HS-5 (cell line): ENCODE results near the gene MRPS9.
A peak's percentile ranks its signal among the peaks of the same experiment; 100 is the strongest.

ENCODE experiments used
- DNase-seq: peaks from one replicate; pipeline ENCODE4 v3.0.0-alpha.2; 2012; ENCODE audit warnings: low read depth

The MRPS9 gene

GRCh38 chr2:105080461-105080860 is 42.6 kb downstream of the MRPS9 start:
- DNase-seq: no peak

DNA sequence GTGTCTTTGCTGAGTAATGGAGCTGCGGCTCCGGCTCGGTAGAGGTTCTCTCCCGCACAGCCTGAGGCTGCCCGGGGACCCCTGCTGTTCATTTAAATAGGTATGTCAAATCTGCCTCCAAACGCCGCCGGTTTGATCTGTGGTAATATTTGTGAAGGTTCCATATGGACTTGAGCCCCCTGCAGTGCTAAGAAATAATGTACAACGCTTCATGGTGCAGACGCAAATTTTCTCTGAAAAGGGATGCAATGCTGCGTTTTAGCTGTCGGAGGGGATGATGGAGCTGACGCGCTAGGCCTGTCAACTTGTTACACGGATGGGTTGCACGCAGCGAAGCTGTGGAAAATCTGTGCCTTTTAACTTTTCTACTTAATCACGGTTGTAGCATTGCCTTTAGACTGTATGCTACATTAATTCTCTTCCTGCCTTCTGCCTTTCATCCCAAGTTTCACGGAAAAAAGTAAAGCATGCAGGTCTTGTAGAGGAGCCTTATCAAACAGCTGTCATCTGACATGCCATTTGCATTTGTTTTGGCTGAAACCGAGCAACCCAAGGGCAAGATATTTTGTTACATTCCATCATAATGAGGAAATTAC is 43.2 kb downstream of the MRPS9 start:
- DNase-seq: no peak

GRCh38 chr2:105082107-105082506 is 44.2 kb downstream of the MRPS9 start:
- no peak for DNase-seq

- no peak for DNase-seq
Observed at GRCh38 chr2:105085525-105085924, 47.7 kb downstream of the MRPS9 start.

- no peak for DNase-seq
Observed at GRCh38 chr2:105087273-105087672, 49.4 kb downstream of the MRPS9 start.

DNA sequence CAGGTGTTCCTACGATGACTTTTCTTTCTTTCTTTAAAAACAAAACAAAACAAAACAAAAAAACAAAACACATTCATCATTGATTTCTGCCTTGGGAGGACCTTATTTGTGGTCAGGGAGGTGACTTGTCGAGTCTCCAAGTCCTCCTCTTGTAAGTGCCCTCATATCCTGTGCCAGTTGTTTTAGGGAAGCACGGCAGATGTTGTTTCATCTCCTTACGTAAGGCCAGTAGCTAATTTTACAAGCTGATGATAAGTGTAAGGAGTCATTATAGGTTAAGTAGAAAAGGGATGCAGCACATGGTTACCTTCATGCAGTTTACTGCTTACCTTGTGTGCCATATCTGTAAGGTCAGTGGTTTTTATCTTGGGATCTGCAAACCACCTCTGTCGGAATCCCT is 52.2 kb downstream of the MRPS9 start:
- DNase-seq: no peak

- DNase-seq: no peak
Observed at GRCh38 chr2:105092797-105093196, 54.9 kb downstream of the MRPS9 start.

DNA sequence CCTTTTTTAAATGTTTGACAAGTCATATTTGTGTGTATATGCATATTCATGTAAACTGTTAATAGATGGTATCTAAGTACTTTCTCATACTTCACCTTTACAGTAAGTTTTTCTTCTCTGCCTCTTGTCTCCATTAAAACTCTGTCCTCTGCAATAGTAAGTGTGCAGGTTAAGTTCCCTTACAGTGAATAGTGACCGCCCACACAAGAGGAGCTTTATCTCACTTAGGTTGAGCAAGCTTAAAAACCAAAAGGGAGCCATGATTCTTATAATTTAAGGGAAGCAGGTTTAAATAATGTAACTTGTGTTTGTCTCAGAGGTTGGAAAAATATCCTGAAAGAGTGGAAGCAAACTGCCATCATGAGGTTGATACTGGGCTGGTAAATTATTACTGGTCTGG is 61.3 kb downstream of the MRPS9 start:
- DNase-seq: no peak

DNA sequence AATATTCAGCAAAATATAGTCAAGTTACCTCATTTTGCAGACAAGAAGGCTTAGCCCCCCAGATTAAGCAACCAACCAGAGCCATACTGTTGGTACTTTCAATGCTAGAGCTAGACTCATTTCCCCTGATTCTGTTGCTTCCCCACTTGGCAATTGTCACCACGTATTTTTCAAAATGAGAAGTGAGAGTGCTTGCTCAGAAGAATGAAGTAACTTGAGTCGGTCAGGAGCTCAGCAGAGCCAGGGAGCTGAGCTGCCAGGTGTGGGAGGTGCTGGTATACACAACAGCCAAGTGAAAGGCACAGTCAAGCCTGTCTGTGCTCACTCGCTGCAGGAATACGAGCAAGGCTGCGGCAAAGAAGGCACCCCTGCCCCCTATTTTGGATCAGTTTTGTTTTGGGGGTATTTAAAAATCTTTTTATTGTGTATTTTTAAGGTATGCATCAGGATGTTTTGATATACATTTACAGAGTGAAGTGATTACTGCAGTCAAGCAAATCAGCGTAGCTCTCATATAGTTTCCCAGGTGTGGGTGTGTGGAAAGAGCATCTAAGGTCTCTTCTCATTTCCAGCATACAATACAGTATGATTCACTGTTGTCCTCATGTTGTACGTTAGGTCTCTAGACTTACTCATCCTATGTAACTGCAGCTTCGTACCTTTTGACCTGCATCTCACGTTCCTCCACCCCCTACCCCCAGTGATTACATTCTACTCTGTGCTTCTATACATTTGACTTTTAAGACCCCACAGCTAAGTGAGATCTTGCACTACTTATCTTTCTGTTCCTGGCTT is 62.4 kb downstream of the MRPS9 start:
- no peak for DNase-seq

GRCh38 chr2:105102001-105102400 is 64.1 kb downstream of the MRPS9 start:
- no peak for DNase-seq

- DNase-seq: peak; percentile 41
Observed at GRCh38 chr2:105102963-105103421, 65.1 kb downstream of the MRPS9 start.

- no peak for DNase-seq
Observed at GRCh38 chr2:105103481-105103880, 65.6 kb downstream of the MRPS9 start.

DNA sequence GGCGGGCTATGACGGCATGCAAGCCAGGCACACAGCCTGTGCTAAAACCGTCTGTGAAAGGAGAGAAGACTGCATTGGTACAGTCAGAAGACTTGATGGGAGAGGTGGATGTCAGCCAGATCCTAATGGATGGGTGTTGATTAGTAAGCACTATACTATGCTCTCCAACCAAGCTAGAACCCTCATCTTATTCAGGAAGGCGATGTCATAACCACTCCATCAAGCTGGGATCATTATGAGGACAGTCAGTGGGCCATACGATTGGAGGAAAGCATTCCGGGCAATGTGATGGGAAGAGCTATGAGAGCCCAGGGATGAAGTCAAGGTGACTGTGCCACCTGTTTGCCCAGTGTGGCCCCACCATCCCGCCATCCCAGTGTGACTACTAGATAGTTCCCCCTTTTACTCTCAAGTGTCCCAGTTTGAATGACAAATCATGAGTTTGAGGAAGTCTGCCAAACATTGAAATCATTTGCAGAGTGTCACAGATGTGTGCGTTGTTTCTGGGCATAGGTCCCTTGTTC is 66.4 kb downstream of the MRPS9 start:
- DNase-seq: peak; percentile 22

DNA sequence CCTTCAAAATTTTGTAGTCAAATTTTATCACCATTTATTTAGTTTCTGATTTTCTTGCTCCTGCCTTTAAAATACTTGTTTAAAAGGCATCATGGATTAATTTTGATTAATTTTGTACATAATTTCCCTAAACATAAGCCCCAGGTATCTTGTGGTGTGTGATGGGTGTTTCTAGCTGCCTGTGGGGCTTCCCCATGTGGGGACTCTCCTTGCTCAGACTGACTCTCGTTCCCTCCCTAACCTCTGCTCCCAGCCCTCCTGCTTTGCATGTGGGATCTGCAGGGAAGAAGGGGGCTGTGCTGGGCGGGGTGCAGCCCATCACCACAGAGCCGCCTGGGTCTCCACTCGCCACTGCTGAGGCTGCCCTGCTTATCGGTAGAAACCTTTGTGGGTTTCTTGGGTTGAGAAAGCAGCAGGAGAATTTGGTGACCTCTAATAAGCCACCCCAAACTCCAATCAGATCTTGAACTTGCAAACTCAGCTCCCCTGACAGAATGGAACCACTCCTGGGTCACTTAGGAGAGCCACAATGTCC is 72.5 kb downstream of the MRPS9 start:
- DNase-seq: no peak

GRCh38 chr2:105111365-105112150 is 73.7 kb downstream of the MRPS9 start:
- no peak for DNase-seq

DNA sequence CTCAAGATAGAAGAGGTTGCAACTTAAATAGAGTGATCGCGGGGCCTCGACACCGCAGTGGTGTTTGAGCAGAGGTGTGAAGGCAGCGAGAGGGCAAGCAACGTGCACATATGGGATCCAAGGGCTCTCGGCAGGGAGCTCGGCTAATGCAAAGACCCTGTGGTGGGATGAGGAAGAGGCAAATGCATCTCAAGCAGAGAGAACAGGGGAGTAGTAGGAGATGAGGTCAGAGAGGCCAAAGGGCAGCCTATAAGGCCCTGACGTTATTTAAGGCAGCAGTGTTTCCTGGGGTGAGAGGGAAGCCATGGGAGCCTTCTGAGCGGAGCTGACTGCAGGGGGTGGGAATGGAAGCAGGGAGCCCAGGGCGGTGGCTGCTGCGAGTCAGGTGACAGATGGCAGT is 74.5 kb downstream of the MRPS9 start:
- DNase-seq: no peak

DNA sequence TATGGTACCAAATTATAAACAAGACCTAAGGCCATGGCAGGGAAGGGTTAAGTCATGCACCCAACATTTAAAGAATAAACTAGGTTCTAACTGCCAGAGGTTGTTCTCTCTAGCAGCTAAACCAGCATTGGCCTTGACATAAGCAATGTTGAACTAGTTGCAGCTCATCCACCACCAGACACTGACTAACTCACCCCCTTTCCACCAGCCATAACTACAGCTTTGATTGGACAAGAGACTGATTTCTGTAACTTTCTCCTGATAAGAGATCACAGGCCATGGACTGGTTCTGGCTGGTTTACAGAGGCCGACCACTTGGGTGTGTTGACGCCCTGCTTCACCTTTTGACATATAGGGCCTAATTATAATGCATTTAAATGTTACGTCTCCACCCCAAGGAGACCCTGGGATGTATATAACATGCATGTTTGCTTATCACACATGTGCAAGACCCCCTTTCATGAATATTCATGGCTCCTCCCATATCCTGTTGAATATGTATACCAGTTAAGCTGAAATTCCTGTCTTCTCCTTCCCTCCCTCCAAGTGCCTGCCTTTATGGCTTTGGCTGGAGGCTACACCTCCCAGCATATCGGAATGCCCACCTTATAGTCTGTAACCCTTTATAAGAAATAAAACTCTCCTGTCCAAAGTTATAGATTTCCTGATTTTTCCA is 75.9 kb downstream of the MRPS9 start:
- DNase-seq: no peak

DNA sequence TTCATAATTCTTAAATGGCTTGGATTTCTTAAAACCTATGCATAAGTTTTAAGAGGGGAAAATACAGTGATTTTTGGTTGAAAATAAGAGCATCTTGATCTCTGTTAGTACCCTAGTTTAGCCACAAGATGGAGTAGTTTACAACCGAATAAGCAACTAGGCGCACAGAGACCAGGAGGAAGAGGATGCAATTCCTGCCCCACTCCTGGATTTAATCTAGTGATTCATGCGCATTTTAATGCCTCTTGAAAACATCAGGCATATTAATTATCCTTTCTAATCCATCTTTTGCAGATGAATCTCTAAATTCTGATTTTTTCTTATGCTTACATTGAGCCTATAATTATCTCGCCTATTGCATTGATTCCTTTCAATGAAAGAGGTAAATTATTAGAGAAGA is 76.7 kb downstream of the MRPS9 start:
- DNase-seq: peak; percentile 32

- DNase-seq: no peak
Observed at GRCh38 chr2:105116348-105116747, 78.5 kb downstream of the MRPS9 start.

- no peak for DNase-seq
Observed at GRCh38 chr2:105117565-105117964, 79.7 kb downstream of the MRPS9 start.

GRCh38 chr2:105118960-105119359 is 81.1 kb downstream of the MRPS9 start:
- no peak for DNase-seq

DNA sequence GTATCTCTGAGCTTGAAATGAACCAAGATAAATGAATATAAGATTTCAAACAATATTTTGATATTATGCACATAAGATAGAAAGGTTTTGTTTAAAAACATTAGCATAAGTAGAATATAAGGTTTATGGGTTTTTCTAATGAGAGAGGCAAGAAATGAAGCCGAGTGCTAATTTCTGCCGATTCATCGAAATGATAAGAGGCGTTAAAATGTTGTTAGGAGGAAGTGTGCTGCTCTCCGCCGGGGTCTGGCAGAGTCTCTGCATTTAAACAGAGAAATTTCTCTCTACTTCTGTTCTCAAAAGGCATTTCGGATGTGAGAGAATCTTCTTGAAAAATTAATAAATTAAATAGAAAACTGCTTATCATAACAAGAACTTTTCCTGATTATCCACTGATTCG is 83.6 kb downstream of the MRPS9 start:
- no peak for DNase-seq
